ENCODE data around the gene NRG2. TPM values are rescaled to one million over a fixed set of nuclear protein-coding genes. Genes with fewer than 3 reads are reported as not detected.
A peak's percentile ranks its signal among the peaks of the same experiment; 100 is the strongest.

NRG2 gene
- total RNA-seq, 1 experiment from 2014 or later, result 0.14 TPM

DNA sequence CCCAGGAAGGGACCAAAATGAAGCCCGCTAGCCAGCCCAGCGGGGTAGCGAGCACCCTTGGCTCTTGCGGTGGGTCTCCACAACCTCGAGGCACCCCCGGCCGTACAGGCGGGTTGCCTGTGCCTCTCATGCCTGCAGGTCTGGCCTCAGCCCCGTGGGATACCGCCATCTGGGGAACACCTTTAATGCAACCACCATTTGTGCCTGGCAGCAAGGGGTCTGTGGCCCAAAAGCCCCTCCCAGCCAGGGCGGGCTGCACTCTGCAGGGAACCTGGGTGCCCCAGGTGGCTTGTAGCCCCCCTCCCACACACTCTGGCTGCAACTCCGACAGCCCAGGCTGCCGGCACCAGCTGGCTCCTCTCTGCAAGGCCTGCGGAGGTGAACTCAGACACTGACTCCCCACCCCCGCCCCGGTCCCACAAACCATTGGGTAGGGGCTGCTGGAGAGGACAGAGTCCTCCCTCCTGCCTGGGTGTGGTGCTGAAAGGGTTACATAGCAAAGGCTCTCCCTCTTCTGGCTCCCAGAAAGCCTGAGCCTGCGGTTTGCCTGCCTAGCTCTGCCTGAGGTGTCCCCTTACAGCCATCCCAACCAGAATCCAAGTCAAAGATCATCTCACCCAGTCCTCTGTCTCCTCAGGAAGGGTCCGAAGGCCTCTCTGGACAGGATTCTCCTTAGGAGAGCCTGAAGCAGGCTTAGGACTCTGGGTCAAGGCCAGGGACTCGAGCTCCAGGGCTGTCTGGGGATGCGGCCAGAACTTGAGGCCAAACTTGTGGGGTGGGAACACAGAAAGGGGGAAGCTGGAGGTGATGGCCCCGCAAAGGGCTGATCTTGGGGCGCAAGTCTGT is 138.1 kb downstream of the NRG2 start:
- DNase-seq (ENCODE audit: low spot score), result no peak

DNA sequence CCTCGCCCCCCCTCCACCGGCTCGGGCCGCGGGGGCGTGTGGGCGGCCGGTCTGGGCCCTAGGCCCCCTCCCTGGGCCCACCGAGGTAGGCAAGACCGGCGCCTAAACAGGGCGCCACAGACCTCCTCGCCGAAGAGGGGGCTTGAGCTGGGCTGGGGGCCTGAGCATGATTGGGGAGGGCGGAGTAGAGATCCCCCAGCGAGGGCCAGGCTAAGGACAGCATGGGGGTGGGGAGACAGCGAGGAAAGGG is 138.6 kb downstream of the NRG2 start:
- no peak for DNase-seq (ENCODE audit: low spot score)

DNA sequence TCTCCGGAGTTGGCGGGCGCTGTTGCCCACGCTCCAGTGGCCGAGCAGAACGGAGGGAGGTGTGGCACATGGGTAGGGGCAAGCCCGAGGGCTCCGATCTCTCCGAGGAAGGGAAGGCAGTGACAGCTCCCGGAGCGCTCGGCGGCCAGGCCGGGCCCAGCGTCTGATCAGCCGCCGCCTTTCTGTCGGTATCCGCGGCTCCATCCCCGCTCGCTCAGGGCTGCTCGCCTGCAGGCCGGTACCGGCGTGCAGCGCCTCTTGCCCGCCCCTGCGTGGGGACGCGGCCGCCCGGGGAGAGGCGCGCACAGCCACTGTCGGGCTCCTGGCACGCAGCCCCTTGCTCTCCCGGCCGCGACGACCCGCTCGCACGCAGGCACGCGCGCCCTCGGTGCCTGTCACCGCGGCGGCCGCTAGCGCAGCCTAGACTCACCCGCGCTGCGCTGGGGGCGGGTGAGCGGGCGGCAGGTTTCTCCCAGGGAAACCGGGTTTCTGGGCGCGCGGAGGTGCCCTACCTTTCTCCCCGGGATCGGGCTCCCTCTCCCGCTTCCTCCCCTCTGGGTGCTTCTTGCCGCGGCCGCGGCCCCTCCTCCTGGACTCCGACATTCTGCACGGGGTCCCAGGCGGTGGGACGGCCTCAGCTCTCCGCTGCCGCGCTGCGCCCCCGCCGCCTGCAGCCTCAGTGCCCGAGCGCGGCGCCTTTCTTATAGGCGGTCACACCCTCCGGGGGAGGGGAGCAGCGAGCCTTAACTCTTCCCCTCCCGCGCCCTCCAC is 139.1 kb downstream of the NRG2 start:
- no peak for DNase-seq (ENCODE audit: low spot score)

DNA sequence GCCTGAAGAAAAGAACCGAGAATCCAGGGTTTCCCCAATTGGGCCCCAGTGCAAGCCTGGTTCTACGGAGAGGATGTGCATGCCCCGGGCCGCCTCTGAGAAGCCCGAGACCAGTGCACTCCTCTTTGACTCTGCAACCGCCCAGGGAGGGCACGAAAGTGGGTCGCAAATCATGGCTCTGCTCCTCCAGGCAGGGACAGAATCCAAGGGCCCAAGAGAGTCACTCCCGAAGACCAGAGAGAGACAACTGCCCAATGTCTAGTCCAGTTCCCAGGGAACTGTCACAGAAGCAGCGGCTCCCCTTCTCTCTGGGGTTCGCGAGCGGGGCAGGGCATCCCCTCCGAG is 139.7 kb downstream of the NRG2 start:
- no peak for DNase-seq (ENCODE audit: low spot score)

DNA sequence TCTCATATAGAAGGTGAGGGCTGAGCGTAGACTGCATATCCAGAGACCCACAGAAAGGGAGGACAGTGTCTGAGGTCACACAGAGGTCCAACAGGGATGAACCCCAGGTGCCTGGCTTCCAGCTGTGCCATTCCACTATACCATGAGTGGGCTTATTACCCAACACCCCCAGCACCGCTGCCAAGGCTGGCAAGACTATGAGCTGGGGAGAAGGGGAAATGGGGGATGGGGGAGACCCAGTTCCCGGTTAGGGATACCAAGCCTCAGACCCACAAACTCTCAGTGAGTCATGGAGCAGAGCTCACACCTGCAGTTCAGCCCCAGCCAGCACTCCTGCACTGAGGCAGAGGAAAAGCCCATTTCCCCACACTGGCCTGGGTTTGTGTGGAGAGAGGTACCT is 141.1 kb downstream of the NRG2 start:
- DNase-seq (ENCODE audit: low spot score), result no peak

DNA sequence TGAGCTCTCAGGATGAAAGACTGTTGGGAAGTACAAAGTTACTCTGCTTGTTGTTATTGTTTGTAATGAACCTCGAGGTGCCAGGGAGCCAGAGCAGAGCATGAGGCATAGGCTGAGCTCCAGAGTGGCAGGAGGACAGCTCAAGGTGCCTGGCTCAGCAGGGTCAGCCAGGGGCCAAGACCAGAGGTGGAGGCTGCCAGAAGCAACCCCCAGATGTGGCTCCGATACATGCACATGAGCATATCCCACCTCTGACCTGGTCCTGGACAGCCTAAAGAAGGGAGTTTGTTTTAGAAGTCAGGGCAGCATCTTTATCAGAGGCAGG is 141.9 kb downstream of the NRG2 start:
- DNase-seq (ENCODE audit: low spot score), result no peak

DNA sequence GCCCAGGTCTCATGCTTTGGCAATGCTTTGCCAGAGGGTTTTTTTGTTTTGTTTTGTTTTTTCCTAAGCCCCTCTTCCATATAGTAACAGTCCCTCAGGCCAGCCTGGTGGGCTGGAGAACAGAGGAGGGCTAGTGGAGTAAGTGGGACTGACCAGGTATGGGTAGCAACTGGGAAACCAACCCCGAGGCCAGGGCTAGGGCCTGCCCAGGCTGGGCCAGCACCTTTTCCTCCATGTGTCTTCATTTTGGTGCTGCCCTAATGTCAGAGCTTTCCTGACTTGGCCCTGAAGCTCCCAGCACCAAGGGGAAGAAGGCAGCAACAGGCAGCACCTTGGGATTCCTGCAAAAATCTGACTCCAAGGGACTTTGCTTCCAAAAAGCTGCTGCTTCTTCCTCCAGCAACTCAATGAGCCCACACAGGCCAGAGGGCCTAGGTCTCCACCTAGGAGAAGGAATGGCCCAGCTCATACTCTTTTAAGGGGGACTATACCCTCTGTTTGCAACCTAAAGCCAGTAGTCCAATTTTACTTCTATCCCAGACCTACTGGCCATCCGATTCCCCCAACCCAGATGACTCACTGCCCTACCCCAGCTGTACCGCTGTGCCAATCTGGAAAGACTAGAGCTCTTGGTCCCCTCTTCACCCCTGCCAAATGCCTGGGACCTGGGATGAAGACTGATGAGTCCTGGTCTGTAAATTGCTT is 142.4 kb downstream of the NRG2 start:
- DNase-seq (ENCODE audit: low spot score), result no peak

DNA sequence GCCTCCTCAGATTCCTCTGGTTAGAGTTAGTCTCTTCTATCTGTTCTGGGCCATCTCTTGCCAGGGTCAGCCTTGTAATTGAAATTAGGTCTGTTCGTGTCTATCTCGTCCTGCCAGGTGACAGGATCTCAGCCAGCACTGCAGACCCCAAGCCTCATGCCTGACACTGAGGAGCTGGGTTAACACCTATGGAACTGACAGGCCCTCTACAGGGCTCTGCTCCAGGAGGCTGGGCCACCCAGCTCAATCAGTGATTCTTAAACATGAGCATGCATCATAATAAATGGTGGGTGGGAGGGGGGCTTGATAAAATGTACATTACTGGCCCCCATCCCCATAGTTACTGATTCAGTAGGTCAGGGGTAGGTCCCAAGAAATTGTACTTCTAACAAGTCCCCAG is 144.1 kb downstream of the NRG2 start:
- no peak for DNase-seq (ENCODE audit: low spot score)

DNA sequence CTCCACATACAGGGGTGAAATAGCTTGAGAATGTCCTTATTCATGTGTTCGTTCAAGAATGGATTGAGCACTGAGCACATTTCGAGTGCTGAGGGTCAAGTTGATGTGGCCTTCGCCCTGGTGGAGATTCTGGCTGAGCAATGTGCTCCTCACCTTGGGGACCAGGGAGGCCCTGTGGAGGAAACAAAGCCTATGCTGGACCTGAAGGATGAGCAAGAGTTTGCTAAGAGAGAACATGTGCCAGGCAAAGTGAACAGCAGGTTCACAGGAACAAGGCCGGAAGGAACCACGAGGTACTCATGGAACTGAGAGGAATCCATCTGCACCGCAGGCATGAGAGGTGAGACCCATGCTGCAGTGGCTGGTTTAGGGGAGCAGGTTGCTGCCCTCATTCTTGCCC is 145.1 kb downstream of the NRG2 start:
- DNase-seq (ENCODE audit: low spot score), result no peak

DNA sequence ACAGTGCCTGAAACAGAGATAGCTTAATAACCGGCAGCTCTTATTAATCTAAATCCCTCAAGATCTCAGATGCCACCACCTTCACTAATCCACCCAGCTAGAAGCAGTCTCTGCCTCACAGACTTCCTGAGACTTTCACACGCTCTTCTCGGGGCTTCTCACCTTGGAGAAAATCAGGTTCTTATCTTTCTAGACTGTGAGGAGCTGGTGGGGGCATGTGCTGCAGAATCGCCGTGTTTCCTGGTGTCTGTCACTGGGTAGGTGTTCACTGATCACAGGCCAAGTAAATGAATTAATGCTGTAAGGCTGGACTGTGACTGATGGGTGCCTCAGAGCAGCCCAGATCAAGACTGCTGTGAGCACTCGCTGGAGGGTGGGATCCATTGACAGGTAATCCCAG is 145.8 kb downstream of the NRG2 start:
- DNase-seq (ENCODE audit: low spot score), result no peak

DNA sequence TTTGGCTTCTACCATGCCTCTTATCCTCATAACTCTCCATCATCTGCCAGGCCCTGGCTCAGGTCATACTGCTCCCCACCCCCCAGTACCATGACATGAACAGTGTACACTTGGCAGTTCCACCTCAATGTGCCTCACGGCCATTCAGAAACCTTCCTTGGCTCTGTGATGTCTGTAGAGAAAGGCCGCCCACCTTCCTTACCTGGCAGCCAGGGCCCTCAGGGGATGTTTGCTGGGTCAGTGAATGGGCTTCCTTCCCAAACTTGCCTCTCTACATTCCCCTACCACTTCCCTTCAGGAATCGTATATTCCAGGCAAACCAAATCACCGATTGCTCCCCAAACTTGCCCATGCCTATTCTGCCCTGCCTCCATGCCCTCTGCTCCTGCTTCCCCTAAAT is 146.4 kb downstream of the NRG2 start:
- no peak for DNase-seq (ENCODE audit: low spot score)

DNA sequence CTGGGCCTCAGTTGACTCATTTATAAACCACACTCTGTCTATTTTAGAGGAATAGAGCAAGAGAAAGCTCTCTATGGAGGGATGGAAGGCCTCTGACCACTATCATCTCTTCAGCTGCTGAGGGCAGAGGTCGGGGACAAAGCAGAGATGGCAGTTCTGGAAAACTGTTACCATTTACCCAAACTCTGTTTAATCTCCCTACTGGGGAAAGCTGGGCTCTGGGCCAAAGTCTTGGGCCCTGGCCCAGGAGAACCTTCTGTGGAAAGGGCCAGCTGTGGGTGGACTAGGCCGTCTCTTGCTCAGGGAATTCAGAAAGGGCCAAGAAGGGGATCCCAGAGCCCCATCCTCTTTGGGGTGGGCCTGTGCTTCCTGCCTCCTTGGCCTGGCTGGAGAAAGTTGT is 147.5 kb downstream of the NRG2 start:
- no peak for DNase-seq (ENCODE audit: low spot score)

DNA sequence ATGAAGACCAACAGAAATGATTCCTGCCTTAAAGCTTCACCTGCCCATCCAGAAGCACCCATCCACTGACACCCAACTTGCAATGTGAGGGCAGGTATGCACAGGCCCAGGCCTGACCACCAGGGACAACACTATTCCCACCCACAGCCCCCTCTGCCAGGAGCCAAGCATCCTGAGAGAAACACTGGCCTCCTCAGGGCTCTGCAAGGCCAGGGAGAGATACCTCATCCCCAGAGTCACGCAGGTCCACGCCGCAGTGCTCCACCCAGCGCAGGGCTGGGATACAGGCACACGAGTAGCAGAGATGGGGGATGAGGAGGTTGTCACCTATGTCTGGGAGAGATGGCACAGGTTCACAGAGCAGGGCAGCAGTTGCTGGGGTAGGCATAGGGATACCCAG is 148.1 kb downstream of the NRG2 start:
- DNase-seq (ENCODE audit: low spot score), result no peak

DNA sequence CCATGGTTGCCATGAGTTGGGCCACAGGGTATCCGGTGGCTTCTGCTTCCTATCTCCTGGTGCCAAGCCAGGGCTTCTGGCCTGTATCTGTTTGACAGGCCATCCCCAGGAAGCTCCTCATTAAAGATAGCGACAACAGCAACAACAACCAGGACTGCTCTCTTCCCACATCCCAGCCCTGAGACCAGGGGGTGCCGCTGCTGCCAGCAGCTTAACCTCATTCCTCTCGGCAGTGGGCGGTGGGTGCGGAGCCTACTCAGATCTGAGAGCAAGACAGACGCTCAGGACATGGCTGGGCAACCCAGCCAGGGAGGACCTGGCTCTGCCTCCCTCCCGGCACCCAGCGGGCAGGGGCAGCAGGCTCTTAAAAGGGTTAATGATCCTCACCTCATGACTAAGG is 149.2 kb downstream of the NRG2 start:
- DNase-seq (ENCODE audit: low spot score), result no peak

DNA sequence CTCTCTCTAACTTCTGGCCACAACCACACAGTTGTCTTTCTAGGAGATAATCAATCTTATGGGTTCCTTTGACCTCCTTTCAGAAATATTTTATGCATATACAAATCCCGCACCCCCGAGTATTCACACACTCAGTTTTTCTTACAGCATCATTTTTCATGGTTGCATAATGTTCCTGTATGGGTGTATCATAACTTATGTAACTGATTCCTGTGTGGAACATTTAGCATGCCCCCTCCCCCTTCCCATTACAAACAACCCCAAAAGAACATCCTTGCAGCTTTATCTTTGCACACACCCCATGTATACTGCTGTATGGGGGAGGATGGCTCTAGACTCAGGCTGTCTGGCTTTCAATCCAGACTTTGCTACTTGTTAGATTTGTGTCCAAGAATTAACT is 153.7 kb downstream of the NRG2 start:
- no peak for DNase-seq (ENCODE audit: low spot score)

DNA sequence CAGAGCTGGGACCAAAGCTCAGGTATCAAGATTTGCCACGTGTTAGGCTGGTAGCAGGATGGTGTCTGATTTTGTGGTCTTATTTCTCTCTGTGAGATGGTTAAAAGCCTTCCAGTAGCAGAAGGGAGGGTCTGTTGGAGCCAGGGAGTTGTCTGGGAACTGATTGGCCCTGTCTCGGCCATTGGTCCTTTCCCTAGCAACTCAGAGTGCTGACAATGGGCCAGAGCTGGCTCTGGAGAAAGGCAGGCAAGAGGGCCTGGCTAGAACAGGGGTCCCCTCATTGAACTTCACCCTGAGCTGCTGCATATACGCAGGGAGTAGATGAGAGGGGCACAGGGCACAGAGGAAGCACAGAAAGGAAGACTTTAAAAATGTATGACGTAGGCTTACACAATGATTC is 154.7 kb downstream of the NRG2 start:
- DNase-seq (ENCODE audit: low spot score), result no peak

DNA sequence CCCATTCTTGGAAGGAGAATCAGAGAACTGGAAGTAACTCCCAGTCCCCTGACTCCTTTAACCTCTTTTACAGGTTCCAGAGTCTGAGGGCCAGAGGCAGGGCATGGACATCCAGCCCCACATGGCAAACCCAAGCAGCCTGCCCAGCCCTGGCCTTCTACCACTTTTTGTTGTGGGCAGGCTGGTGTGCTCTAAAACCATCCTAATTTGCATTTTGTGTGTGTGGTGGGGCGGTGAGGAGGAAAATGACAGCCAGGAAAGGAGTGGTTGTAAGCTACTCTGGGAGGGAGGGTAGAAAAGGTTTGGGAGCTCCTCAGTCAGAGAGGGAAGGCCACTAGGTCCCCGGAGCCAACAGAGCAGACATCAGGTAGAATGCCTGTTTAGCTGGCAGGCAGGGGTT is 156.9 kb downstream of the NRG2 start:
- no peak for DNase-seq (ENCODE audit: low spot score)

DNA sequence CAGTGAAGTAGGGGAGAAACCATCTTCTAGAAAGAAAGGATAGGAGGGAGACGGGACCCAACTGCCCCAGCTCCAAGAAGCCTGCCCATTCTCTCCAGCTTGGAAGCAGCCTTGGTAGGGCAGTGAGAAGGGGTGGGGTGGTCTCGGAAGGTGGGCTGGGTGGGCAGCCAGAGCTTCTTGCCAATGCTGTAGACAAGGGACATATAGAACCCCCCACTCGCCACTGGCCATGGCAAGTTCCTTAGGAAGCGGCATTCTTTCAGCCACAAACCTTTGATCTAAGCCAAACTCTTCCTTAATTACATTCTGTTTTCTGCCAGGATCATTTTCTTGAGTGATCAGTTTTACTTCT is 157.3 kb downstream of the NRG2 start:
- DNase-seq (ENCODE audit: low spot score), result no peak

DNA sequence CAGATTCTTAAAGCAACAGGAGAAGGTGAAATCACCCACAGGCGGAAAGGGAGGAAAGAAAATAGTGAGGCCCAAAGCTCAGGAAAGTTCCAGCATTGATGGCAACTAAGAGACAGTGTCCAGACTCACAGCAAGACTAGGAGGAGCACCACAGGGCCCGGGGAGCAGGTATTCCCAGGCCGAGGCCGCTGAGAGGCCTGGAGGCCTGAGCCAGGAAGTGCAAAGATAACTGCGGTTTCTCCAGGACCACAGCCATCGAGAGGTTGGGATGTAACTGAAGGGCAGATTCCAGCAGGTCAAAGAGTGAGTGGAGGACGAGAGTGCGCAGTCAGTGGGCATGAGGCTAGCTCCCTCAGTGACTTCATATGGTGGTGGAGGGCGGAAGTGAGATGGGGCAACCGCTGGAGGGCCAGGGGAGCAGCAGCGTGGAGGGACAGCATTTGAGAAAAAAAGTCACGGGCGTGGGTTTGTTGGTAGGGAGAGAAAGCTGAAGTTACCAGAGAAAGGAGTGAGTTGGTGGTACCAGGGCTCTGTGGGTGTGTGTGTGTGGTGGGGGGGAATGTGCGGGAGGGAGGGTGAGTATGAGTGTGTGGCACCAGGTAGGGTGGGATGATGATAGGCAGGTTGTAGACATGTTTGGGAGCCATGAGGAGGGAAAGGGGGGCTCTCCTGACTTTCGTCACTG is 157.8 kb downstream of the NRG2 start:
- DNase-seq (ENCODE audit: low spot score), result no peak

DNA sequence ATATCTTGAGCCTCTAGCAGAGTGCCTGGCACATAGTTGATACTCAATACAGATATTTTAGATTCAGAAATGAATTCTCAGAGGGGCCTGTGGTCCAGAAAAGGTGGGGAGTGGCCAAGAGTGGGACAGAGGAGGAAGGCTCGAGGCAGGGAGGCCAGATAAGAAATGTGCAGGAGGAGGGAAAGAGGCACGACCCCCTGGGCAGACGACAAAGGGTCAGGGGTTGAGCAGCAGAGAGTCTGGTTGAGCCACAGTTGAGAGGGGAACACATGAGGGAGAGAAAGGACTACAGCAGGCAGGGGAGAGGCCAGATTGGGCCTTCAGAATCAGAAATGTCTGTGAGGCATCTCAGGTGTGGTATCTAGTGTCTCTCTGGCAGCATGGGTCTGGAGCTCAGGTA is 158.4 kb downstream of the NRG2 start:
- DNase-seq (ENCODE audit: low spot score), result no peak

DNA sequence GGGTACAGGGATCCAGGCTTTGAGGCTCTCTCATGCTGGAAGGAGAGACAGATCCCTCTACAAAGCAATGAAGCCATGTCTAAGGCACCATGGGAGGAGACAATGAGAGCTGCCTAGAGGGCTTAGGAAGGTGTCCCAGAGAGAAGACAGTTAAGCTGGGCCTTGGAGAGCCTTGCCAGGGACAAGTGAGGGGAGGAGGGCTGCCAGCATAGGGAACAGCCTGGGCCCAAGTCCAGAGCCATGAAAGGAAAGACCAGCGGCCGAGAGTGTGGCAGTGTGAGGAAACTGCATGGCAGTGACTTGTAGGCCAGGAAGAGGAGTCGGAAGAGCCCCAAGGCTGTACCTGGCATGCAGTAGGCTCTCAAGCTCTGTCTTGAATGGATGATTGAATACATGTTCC is 159.0 kb downstream of the NRG2 start:
- no peak for DNase-seq (ENCODE audit: low spot score)

DNA sequence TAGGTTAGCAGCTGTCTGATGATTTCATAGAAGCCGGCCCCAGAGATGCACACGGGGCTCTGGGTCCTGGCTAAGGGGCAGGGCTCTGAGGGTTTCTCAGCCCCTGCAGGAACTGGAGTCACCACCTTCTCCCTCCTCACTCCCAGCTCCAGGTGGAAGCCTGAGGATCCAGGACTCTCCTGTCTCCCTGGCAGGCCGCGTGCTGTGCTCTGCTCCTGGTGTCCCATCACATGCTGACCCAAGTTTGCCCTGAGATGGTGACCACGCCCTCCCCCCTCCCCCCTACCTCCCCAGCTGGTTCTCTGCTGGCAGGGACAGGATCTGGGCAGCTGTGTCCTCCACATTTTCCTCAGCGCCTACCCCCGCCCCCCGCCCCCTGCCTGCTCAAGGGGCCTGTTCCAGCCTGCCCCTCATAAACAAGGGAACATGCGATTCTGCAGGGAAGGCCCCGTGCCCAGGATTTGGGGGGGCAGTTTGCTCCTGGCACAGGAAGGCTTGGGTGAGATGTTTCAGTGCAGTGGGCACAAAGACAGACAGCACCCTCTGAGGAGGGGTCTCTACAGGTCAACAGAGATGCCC is 160.0 kb downstream of the NRG2 start:
- peak; percentile 31 for DNase-seq (ENCODE audit: low spot score)

DNA sequence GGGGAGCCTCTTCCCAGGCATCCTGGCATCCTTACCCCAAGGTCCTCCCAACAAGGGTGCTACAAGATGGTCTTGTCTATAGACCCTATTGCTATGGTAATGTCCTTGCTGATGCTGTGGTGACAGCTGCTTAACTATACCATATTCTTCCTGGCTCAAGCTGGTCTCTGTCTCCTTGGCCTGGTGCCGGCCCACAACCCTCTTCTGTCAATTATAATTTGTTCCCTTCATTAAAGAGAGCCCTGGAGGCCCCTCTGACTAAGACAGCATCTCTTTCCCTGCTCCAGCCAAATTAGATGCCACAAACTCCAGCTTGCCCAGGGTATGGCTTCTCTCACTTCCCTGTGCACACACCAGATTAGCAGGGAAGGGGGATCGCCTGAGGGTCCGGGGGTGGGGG is 160.8 kb downstream of the NRG2 start:
- no peak for DNase-seq (ENCODE audit: low spot score)

Measured in H4 (cell line).